K562 (cell line): Measurements from ENCODE around the gene COASY. TPM values are rescaled to one million over a fixed set of nuclear protein-coding genes. Genes with fewer than 3 reads are reported as not detected.

Experiments used
- ELF4 ChIP-seq: fragments of 450-650 bp; formaldehyde crosslinking; IDR thresholded peaks from 2 replicates; pipeline ENCODE4 v1.4.0; 2022; ENCODE audit warnings: missing genetic modification characterization
- KDM4B ChIP-seq, 2 experiments: fragments of 450-650 bp in 1 of 2; sonication (generic) in 1 of 2; IDR thresholded peaks; 2 replicates each; pipeline ENCODE4 v1.6.1; 2016 to 2017; ENCODE audit warnings: borderline replicate concordance in 2 of 2, antibody characterized with exemption in 1 of 2, low read depth in 1 of 2, mild to moderate bottlenecking in 1 of 2
- MYC ChIP-seq, 2 experiments: fragments of 250-450 bp in 1 of 2; sonication (Bioruptor Pico) in 1 of 2; IDR thresholded peaks; 2 replicates each; pipeline versions ENCODE4 v1.5.1 to v1.6.1; 2012 to 2021; ENCODE audit warnings: low read depth in 2 of 2, borderline replicate concordance in 1 of 2, improper control_type of control experiment in 1 of 2, low read length in 1 of 2, mild to moderate bottlenecking in 1 of 2, moderate library complexity in 1 of 2
- THRA ChIP-seq: fragments of 450-650 bp; IDR thresholded peaks from 2 replicates; pipeline ENCODE4 v1.6.1; 2017; ENCODE audit warnings: mild to moderate bottlenecking, moderate library complexity
- ZNF217 ChIP-seq: sonication (generic); formaldehyde crosslinking; IDR thresholded peaks from 2 replicates; pipeline ENCODE4 v1.8.0; 2022; ENCODE audit warnings: mild to moderate bottlenecking, missing genetic modification reagents
- ZNF318 ChIP-seq, 2 experiments: fragments of 450-650 bp; IDR thresholded peaks; 2 replicates each; pipeline ENCODE4 v1.6.1; 2016; ENCODE audit warnings: mild to moderate bottlenecking in 2 of 2, borderline replicate concordance in 1 of 2, low read depth in 1 of 2, moderate library complexity in 1 of 2
- ZNF384 ChIP-seq: IDR thresholded peaks from 2 replicates; pipeline ENCODE4 v1.6.1; 2012; ENCODE audit warnings: low read depth, low read length, improper control_type of control experiment
- ZNF717 ChIP-seq: fragments of 250-450 bp; sonication (Bioruptor Pico); IDR thresholded peaks from 2 replicates; pipeline ENCODE4 v1.5.0; 2021
- polyA plus RNA-seq, 8 experiments: library from polyadenylated mRNA; depleted of rRNA in 4 of 8; stranded (reverse) in 5 of 8; unstranded in 3 of 8; fragments of >200 nt; fragmentation: Nextera tagmentation in 2 of 8; fragmentation: Illumina TruSeq in 1 of 8; extraction: Ambion mirVana in 2 of 8; extraction: Trizol in 1 of 8; gene quantifications; 2 replicates each; pipeline versions ENCODE4 v1.2.1 to v1.2.3, GENCODE V29; 2011 to 2014; ENCODE audit warnings: inconsistent platforms in 1 of 8, missing spikeins in 1 of 8
- total RNA-seq, 7 experiments: library from RNA; depleted of rRNA in 6 of 7; stranded (reverse); fragments of >200 nt in 6 of 7; fragmentation: Illumina TruSeq in 2 of 7; extraction: Trizol in 2 of 7; gene quantifications; 2 replicates each; pipeline versions ENCODE4 v1.2.1 to v1.2.3, GENCODE V29; 2011 to 2021; ENCODE audit warnings: low replicate concordance in 1 of 7
- TF ChIP-seq, protein P1 (sequence below), 2 experiments: fragments of 150-350 bp in 1 of 2; IDR thresholded peaks; 2 replicates each; pipeline ENCODE4 v1.6.1; 2012 to 2016; ENCODE audit warnings: low read depth in 2 of 2, low read length in 2 of 2, mild to moderate bottlenecking in 1 of 2, moderate library complexity in 1 of 2
- TF ChIP-seq, protein P2 (sequence below), 2 experiments: IDR thresholded peaks; 2 replicates each; pipeline ENCODE4 v1.6.1; 2011; ENCODE audit warnings: borderline replicate concordance in 1 of 2, control low read depth in 1 of 2, low read depth in 1 of 2, low read length in 1 of 2, mild to moderate bottlenecking in 1 of 2, mixed read lengths in 1 of 2, moderate library complexity in 1 of 2; ENCODE audit not compliant: insufficient read depth in 1 of 2, insufficient read length in 1 of 2, poor library complexity in 1 of 2, severe bottlenecking in 1 of 2; ENCODE audit errors: extremely low read depth in 1 of 2

COASY gene
- total and polyA plus RNA-seq, 9 of the 15 experiments (the other 6 are each of a cell fraction or from before 2014, with no cell fraction given): 25.4 to 175 (median 62.3) TPM

- peak; percentile 53 for TF ChIP-seq MYC (IDR thresholded peaks at IDR 0.05; ENCODE audit: low read depth, low read length)
- no peak for TF ChIP-seq MYC (CRISPR knock-in tag; IDR thresholded peaks at IDR 0.05; ENCODE audit: borderline replicate concordance, low read depth)
- no peak for TF ChIP-seq ELF4 (CRISPR knock-in tag)
- TF ChIP-seq ZNF717: no peak
- TF ChIP-seq KDM4B (IDR thresholded peaks at IDR 0.05; ENCODE audit: borderline replicate concordance in 2 of 2, low read depth in 1 of 2): 0 out of 4 replicates have a peak, but pooled peaks of 1 of the 2 experiments have one; percentile 14
- TF ChIP-seq, protein P1, sequence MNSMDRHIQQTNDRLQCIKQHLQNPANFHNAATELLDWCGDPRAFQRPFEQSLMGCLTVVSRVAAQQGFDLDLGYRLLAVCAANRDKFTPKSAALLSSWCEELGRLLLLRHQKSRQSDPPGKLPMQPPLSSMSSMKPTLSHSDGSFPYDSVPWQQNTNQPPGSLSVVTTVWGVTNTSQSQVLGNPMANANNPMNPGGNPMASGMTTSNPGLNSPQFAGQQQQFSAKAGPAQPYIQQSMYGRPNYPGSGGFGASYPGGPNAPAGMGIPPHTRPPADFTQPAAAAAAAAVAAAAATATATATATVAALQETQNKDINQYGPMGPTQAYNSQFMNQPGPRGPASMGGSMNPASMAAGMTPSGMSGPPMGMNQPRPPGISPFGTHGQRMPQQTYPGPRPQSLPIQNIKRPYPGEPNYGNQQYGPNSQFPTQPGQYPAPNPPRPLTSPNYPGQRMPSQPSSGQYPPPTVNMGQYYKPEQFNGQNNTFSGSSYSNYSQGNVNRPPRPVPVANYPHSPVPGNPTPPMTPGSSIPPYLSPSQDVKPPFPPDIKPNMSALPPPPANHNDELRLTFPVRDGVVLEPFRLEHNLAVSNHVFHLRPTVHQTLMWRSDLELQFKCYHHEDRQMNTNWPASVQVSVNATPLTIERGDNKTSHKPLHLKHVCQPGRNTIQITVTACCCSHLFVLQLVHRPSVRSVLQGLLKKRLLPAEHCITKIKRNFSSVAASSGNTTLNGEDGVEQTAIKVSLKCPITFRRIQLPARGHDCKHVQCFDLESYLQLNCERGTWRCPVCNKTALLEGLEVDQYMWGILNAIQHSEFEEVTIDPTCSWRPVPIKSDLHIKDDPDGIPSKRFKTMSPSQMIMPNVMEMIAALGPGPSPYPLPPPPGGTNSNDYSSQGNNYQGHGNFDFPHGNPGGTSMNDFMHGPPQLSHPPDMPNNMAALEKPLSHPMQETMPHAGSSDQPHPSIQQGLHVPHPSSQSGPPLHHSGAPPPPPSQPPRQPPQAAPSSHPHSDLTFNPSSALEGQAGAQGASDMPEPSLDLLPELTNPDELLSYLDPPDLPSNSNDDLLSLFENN (IDR thresholded peaks at IDR 0.05; ENCODE audit: low read depth in 2 of 2, low read length in 2 of 2): peak in 1 of 2 experiments; percentile 31; a peak in 1 of 4 replicates
- TF ChIP-seq THRA: no peak
- TF ChIP-seq, protein P2, sequence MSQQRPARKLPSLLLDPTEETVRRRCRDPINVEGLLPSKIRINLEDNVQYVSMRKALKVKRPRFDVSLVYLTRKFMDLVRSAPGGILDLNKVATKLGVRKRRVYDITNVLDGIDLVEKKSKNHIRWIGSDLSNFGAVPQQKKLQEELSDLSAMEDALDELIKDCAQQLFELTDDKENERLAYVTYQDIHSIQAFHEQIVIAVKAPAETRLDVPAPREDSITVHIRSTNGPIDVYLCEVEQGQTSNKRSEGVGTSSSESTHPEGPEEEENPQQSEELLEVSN (IDR thresholded peaks at IDR 0.05; ENCODE audit: borderline replicate concordance in 1 of 2, extremely low read depth in 1 of 2, insufficient read depth in 1 of 2, insufficient read length in 1 of 2, low read depth in 1 of 2, low read length in 1 of 2, poor library complexity in 1 of 2, severe bottlenecking in 1 of 2): peak in 1 of 2 experiments; percentile 31
- TF ChIP-seq ZNF217 (CRISPR knock-in tag): no peak
- TF ChIP-seq ZNF318 (IDR thresholded peaks at IDR 0.05; ENCODE audit: borderline replicate concordance in 1 of 2, low read depth in 1 of 2): 0 out of 4 replicates have a peak, but pooled peaks of 1 of the 2 experiments have one; percentile 13
- peak; percentile 99 for TF ChIP-seq ZNF384
These were observed 16.4 kb downstream of the COASY start (continued) for GRCh38 chr17:42578282-42578869.
